NCI-H2196 (cell line): ENCODE measurements around the gene MYPN.
A peak's percentile ranks its signal among the peaks of the same experiment; 100 is the strongest.
"Not testable (repeated sequence)": the region's sequence is repeated elsewhere in the genome, so short reads cannot be mapped to it uniquely, and the experiment has no call there.

Experiments
- DNase-seq: peaks from one replicate; lab custom pipeline; 2025; ENCODE audit not compliant: unreplicated experiment; lab: John Stamatoyannopoulos, UW

Gene MYPN

GRCh38 chr10:68166871-68167585 lies 57.7 kb downstream of the MYPN start:
- DNase-seq, result no peak

DNA sequence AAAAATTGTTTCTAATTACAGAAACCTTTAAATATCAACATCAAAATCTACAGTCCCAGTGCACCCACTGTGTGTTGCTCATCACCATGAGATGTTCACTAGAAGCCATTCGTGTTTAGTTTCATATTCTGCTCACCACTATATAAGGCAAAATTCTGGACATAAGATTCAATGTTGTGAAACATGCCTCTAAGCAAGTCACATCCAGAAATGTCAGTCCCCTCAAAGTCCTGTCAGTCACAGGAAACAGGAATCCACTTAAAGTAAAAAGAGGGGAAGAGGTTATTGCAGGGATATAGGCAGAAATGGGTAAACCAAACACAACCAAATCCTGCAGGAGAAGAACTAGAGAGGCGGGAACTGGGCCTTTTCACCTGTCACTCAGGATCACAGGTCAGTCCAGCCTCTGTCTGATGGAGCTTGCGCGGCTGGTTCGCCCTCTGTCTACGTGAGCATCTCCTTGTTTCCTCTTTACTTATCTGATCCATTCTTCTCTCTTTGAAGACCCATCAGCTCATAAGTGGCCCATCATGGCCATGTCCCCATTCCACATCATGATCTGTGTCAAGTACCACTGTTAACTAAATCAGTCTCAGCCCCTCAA lies 58.4 kb downstream of the MYPN start:
- DNase-seq, result no peak

DNA sequence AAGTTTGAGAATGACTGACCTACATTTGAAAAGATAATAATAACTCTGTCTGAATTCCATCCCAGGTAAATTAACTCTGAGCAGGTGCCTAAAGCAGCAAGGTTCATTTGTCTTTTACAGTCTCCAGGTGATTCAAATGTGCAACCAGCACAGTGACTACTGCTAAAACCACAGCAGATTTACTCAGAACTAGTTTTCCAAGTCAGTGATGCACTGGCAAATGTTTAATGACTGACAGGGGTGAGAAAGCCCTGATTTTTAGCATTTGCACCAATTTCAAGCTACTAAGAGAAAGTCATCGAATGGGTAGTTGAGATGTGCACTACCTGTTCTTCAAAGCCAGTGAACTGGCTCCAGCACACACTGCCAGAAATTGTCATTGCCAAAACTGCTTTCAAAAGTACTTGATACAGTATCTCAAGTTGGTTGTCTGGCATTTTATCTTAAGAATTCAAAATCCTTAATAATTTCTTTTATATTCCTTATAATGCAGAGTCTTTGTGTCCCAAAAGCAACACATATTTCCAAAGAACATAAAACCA lies 62.3 kb downstream of the MYPN start:
- DNase-seq, result no peak

DNA sequence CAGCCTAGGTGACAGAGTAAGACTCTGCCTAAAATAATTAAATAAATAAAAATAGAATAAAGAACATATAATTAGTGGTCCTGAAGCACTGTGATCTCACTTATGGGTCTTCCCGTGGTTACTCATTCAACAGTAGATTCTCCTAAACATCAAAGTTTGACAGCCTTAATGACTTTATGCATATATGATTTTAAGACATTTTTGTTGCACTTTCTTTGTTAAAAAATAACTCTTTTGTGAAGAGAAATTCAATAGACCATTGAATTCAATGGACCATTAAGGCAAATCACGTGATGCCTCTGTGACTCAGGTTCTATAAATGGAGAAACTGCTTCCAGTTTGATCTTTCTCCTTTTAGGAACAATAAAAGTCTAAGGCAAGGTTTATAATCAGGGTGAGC lies 63.0 kb downstream of the MYPN start:
- no peak for DNase-seq

GRCh38 chr10:68175949-68176348 lies 66.7 kb downstream of the MYPN start:
- DNase-seq, result no peak

GRCh38 chr10:68176797-68177196 lies 67.5 kb downstream of the MYPN start:
- no peak for DNase-seq

GRCh38 chr10:68178592-68178991 lies 69.3 kb downstream of the MYPN start:
- DNase-seq, result no peak

DNA sequence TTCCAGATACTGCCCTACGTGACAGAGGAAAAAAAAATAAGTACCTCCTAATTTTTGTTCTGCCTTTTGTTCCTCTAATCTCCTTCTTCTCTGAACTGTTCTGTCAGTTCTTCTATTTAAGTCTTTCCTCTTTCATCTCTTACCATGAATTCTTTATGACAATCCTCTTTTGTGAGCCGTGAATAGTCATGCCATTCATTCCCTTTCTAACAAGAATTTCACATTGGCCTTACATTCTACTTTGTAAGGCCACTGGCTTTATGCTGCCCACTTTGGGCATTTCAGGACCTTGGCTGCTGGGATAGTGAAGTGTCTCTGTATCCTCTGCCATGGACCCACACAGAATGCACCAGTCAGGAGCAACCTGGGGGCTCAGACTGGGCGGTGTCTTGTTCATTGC lies 69.7 kb downstream of the MYPN start:
- no peak for DNase-seq

DNA sequence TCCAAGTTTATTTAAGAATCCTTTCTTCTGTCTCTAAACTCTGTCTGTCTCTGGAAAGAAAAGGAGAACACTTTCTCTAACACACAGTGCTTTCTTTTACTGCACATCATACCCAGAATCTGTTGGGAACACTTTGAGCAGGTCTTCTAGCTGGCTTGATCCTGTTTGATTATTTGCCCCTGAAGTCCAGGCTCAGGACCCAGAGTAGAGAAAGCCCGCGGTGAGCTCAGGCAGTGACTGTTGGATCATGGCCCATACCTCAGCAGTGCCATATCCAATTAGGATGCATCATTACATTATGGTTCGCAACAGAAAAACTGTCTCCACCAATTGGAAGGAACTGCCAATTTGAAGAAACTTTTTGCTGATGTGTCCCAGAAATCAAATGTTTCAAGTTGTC lies 71.2 kb downstream of the MYPN start:
- no peak for DNase-seq

- DNase-seq, result no peak
Measured at GRCh38 chr10:68184546-68184945, 75.3 kb downstream of the MYPN start.

DNA sequence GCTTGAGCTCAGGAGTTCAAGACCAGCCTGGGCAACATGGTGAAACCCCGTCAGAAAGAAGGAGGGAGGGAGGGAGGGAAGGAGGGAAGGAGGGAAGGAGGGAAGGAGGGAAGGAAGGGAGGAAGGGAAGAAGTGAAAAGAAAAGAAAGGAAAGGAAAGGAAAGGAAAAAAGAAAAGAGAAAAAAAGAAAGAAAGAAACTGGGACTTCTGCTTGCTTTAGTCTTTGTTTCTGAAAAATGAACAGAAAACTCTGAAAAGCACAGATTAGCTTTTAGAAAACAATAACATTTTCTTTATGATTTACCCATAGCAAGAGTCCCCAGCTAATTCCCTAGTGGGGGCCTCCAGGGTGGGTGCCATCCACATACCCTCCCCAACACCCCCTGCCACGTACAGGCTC lies 75.8 kb downstream of the MYPN start:
- no peak for DNase-seq

GRCh38 chr10:68188835-68189234 lies 79.5 kb downstream of the MYPN start:
- DNase-seq, result no peak

- no peak for DNase-seq
Measured at GRCh38 chr10:68192113-68192512, 82.8 kb downstream of the MYPN start.

DNA sequence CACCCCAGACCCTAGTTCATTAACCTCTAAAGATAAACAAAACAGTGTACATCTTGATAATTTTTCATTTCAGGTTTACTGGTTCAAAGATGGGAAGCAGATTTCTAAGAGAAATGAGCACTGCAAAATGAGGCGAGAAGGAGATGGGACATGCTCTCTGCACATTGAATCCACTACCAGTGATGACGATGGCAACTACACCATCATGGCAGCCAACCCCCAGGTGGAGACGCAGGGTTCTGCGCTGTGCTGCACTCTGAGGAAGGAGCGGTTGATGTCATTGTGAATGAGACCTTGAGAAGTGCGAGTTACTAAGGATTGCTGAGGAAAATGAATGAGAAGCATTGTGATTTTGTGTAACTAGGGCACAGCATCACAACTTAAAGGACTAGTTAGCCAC lies 85.0 kb downstream of the MYPN start:
- no peak for DNase-seq

- DNase-seq, result not testable (repeated sequence)
Measured at GRCh38 chr10:68195776-68196175, 86.5 kb downstream of the MYPN start.

- no peak for DNase-seq
Measured at GRCh38 chr10:68196701-68197100, 87.4 kb downstream of the MYPN start.

GRCh38 chr10:68202960-68203353 lies 93.7 kb downstream of the MYPN start:
- DNase-seq, result no peak

DNA sequence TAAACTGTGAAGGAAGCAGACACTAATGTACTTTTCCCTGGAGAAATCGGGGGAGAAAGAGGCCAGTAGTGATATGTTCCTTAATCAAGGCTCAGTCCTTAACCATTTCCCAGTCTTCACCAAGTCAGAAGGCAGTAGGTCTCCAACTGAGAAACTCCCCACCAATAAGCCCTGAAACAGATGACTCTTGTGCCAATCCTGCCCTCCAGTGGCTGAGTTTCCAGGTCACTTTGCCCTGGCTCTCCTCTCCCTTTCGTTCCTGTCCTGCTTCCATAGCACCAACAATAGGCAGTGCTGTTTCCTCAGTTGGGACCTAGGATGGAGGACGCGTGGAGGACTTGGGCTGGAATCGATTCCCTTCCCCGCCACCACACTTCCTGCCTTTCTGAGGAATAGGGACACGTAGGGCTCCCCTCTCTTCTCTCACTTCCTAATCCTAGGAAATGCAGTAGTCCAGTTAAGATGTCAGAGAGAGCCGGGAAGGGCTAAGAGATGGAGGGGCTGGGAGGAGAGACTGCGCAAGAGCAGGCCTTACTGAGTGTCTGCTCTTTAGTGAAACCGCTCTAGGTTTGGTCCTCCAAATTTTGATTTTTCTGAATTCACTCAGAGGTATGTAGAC lies 99.2 kb downstream of the MYPN start:
- DNase-seq, result peak; percentile 47

DNA sequence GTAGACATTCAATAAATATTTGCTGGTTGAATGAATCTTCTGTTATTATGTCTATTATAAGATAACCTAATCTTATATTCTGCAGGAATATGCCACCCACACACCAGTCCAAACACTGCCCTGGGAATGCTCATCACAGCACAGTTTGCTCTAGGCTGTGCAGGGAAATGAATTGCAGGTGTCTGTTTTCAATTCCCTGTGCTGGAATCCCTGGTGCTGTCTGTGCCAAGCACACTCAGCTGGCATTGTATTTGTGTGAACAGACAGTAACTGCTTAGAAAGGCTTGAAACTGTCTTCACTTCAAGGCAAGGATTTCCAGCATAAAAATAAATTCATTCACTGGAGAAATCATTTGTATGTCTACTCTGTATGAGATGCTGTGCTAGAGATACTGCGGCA lies 102.4 kb downstream of the MYPN start:
- no peak for DNase-seq

- DNase-seq, result peak; percentile 22
Measured at GRCh38 chr10:68212721-68213352, 103.5 kb downstream of the MYPN start.

DNA sequence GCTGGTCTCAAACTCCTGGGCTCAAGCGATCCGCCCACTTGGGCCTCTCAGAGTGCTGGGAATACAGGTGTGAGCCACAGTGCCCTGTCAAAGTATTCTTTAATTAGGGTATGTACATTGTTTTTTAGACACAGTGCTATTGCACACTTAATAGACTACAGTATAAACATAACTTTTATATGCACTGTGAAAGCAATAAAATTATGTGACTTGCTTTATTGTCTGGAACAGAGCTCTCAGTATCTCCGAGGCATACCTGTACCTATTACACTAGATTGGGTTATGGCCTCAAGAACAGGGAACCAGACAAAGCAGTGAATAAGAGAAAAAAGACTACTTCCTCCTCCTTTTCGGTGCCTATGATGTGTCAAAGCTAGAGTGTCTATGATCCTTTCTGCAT lies 109.5 kb downstream of the MYPN start:
- DNase-seq, result no peak

GRCh38 chr10:68221196-68221595 lies 111.9 kb downstream of the MYPN start:
- DNase-seq, result no peak
